Mesothelial cell of epicardium (in vitro differentiated cells): Measurements from ENCODE around the gene SP6. TPM values are rescaled to one million over a fixed set of nuclear protein-coding genes. Genes with fewer than 3 reads are reported as not detected.
A peak's percentile ranks its signal among the peaks of the same experiment; 100 is the strongest.

Experiments used
- DNase-seq, 2 experiments: peaks; one replicate each; pipeline ENCODE4 v3.0.0; 2021; ENCODE audit warnings: low spot score in 2 of 2; ENCODE audit not compliant: unreplicated experiment in 2 of 2
- H3K27ac Mint-ChIP-seq: 2 replicates; pipeline ENCODE4 v1.8.0; 2021; ENCODE audit warnings: mixed read lengths
- H3K27me3 Mint-ChIP-seq: 2 replicates; pipeline ENCODE4 v1.8.0; 2021; ENCODE audit warnings: low read depth, mixed read lengths
- H3K36me3 Mint-ChIP-seq: 2 replicates; pipeline ENCODE4 v1.8.0; 2021; ENCODE audit warnings: mixed read lengths
- H3K4me1 Mint-ChIP-seq: 2 replicates; pipeline ENCODE4 v1.8.0; 2021; ENCODE audit warnings: mixed read lengths
- H3K4me3 Mint-ChIP-seq: 2 replicates; pipeline ENCODE4 v1.8.0; 2021; ENCODE audit warnings: mild to moderate bottlenecking, moderate library complexity, mixed read lengths
- H3K9me3 Mint-ChIP-seq: 2 replicates; pipeline ENCODE4 v1.8.0; 2021; ENCODE audit warnings: mixed read lengths
- CTCF ChIP-seq: fragments of 200-600 bp; sonication (generic); IDR thresholded peaks from one replicate; pipeline ENCODE4 v1.5.0; 2021; ENCODE audit warnings: antibody characterized with exemption; ENCODE audit not compliant: unreplicated experiment
- total RNA-seq: library from RNA; stranded (reverse); gene quantifications from 3 replicates; pipeline ENCODE4 v1.2.1, GENCODE V29; 2021

SP6 gene
- total RNA-seq, 1 donor from 2014 or later = 17.6 TPM

DNA sequence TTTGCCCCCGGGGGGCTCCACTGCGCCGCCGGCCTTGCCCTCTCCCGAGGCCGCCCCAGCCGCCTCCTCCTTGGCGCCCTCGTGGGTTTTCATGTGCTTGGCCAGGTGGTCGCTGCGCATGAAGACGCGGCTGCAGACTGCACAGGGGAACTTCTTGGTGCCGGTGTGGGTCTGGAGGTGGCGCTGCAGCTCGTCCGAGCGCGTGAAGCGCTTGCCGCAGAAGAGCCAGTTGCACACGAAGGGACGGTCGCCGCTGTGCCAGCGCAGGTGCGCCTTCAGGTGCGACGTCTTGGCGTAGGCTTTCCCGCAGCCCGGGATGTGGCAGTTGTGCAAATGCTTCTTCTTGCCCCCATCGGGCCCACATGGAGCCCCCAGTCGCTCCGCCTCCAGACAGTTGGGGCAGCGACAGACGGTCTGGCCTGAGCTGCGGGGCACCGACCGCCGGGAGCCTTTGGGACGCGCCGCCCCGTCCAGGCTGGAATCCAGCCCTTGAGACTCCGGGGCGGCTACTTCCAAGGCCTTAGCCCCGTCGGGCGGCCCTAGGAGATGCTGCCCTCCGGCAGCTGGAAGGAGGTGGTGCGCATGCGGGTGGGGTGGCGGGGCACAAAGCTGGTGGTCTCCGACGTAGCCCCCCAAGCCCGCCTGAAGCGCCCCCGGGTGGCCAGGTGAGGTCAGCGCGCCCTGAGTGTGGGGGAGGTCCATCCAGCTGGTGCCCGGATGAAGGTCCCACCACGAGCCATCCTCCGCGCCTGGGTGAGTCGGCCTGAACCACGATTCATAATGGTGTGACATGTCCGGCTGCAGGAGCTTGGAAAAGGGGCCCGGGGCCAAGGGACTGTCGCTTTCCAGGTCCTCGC, 3.4 kb downstream of the SP6 start:
- peak overlapping the region; percentile 84 for H3K4me3 Mint-ChIP-seq
- no peak overlapping the region for H3K27ac Mint-ChIP-seq
- H3K9me3 Mint-ChIP-seq = no peaks in the 10 kb centered on the region
- H3K4me1 Mint-ChIP-seq = peaks cover 85% of the 10 kb centered on the region
- peaks cover 11% of the 10 kb centered on the region for H3K27me3 Mint-ChIP-seq
- no peak for DNase-seq
- peak; percentile 30 for TF ChIP-seq CTCF
- no peaks in the 10 kb centered on the region for H3K36me3 Mint-ChIP-seq

DNA sequence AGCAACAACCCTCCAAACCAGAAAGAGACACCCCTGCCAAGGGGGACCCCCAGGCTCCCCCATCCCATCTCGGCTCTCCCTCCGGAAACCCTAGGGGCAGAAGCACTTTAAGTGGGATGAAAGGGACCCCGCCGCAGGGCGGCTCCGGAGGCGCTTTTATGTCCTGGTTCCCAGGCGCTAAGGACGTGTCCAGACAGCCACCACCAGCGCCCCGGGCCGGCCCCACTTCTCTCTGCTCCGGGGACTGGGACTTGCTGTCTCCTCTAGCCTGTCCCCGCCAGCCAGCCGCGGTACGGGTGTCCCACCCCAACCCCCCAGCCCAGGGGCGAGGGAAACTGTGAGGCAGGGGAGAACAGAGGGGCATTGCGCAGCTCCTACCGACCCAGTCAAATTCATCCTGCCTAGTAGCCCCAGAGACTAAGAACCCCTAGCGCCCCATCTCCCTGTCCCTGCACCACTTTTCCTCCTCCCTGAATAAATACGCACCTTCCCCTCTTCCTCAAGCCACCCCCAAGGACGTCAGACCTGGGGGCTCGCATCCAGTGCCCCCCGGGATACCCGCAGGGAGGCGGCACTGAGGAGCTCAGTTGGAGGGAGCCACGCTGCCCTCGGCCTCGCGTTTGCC, 4.1 kb downstream of the SP6 start:
- Mint-ChIP-seq H3K36me3 (no peaks in the 10 kb centered on the region), H3K4me3 (peak overlapping the region; percentile 60), H3K9me3 (no peaks in the 10 kb centered on the region), H3K27me3 (peaks cover 4% of the 10 kb centered on the region), H3K27ac (peak overlapping the region; percentile 6), H3K4me1 (peaks cover 82% of the 10 kb centered on the region)
- no peak for DNase-seq
- TF ChIP-seq CTCF = no peak

- Mint-ChIP-seq H3K4me1 (peaks cover 86% of the 10 kb centered on the region), H3K27ac (peak overlapping the region; percentile 55), H3K4me3 (peak overlapping the region; percentile 60), H3K9me3 (no peaks in the 10 kb centered on the region), H3K36me3 (no peaks in the 10 kb centered on the region), H3K27me3 (peaks cover 2% of the 10 kb centered on the region)
- DNase-seq = no peak
- no peak for TF ChIP-seq CTCF
Measured at GRCh38 chr17:47845716-47846075, 5.3 kb downstream of the SP6 start.

GRCh38 chr17:47844814-47845715, 5.9 kb downstream of the SP6 start:
- TF ChIP-seq CTCF = peak; percentile 71
- Mint-ChIP-seq H3K27me3 (peaks cover 2% of the 10 kb centered on the region), H3K4me3 (peak overlapping the region; percentile 60), H3K36me3 (no peaks in the 10 kb centered on the region), H3K9me3 (no peaks in the 10 kb centered on the region), H3K27ac (peak overlapping the region; percentile 55), H3K4me1 (peaks cover 86% of the 10 kb centered on the region)
- DNase-seq = no peak

- TF ChIP-seq CTCF = no peak
- peak overlapping the region; percentile 60 for H3K27ac Mint-ChIP-seq
- peaks cover 82% of the 10 kb centered on the region for H3K4me1 Mint-ChIP-seq
- DNase-seq = no peak
- H3K4me3 Mint-ChIP-seq = no peak overlapping the region
- H3K36me3 Mint-ChIP-seq = no peaks in the 10 kb centered on the region
- H3K27me3 Mint-ChIP-seq = peaks cover 2% of the 10 kb centered on the region
- H3K9me3 Mint-ChIP-seq = no peaks in the 10 kb centered on the region
Measured at GRCh38 chr17:47844227-47844626, 6.7 kb downstream of the SP6 start.
